ENCODE measurements around the gene RUVBL1.

Gene RUVBL1

GRCh38 chr3:128112357-128112968 lies 11.1 kb downstream of the RUVBL1 start:
- no peaks in the 10 kb centered on the region for H3K27me3 Mint-ChIP-seq (ENCODE audit: low read depth, poor library complexity)
- no peak overlapping the region for H3K4me3 Mint-ChIP-seq
- no peak for TF ChIP-seq CTCF (IDR thresholded peaks at IDR 0.05)
- H3K36me3 Mint-ChIP-seq (ENCODE audit: low read depth), result peaks cover 64% of the 10 kb centered on the region
- no peaks in the 10 kb centered on the region for H3K9me3 Mint-ChIP-seq
- no peak for DNase-seq
- H3K27ac Mint-ChIP-seq, result peak overlapping the region; percentile 50
- peaks cover 30% of the 10 kb centered on the region for H3K4me1 Mint-ChIP-seq

GRCh38 chr3:128111147-128111546 lies 12.5 kb downstream of the RUVBL1 start:
- peaks cover 64% of the 10 kb centered on the region for H3K36me3 Mint-ChIP-seq (ENCODE audit: low read depth)
- H3K27me3 Mint-ChIP-seq (ENCODE audit: low read depth, poor library complexity), result no peaks in the 10 kb centered on the region
- no peak for TF ChIP-seq CTCF (IDR thresholded peaks at IDR 0.05)
- H3K27ac Mint-ChIP-seq, result peak overlapping the region; percentile 43
- DNase-seq, result no peak
- H3K4me3 Mint-ChIP-seq, result no peak overlapping the region
- peaks cover 30% of the 10 kb centered on the region for H3K4me1 Mint-ChIP-seq
- H3K9me3 Mint-ChIP-seq, result no peaks in the 10 kb centered on the region

- DNase-seq, result no peak
- peaks cover 66% of the 10 kb centered on the region for H3K36me3 Mint-ChIP-seq (ENCODE audit: low read depth)
- no peak overlapping the region for H3K27ac Mint-ChIP-seq
- no peaks in the 10 kb centered on the region for H3K27me3 Mint-ChIP-seq (ENCODE audit: low read depth, poor library complexity)
- TF ChIP-seq CTCF (IDR thresholded peaks at IDR 0.05), result no peak
- peaks cover 25% of the 10 kb centered on the region for H3K4me1 Mint-ChIP-seq
- no peak overlapping the region for H3K4me3 Mint-ChIP-seq
- no peaks in the 10 kb centered on the region for H3K9me3 Mint-ChIP-seq
These were observed 15.8 kb downstream of the RUVBL1 start for GRCh38 chr3:128107834-128108233.

- H3K36me3 Mint-ChIP-seq (ENCODE audit: low read depth), result peaks cover 70% of the 10 kb centered on the region
- no peaks in the 10 kb centered on the region for H3K27me3 Mint-ChIP-seq (ENCODE audit: low read depth, poor library complexity)
- no peaks in the 10 kb centered on the region for H3K9me3 Mint-ChIP-seq
- peaks cover 18% of the 10 kb centered on the region for H3K4me1 Mint-ChIP-seq
- no peak overlapping the region for H3K27ac Mint-ChIP-seq
- no peak for DNase-seq
- no peak for TF ChIP-seq CTCF (IDR thresholded peaks at IDR 0.05)
- H3K4me3 Mint-ChIP-seq, result no peak overlapping the region
These were observed 20.4 kb downstream of the RUVBL1 start for GRCh38 chr3:128103136-128103676.

- H3K27me3 Mint-ChIP-seq (ENCODE audit: low read depth, poor library complexity), result no peaks in the 10 kb centered on the region
- H3K36me3 Mint-ChIP-seq (ENCODE audit: low read depth), result peaks cover 72% of the 10 kb centered on the region
- no peaks in the 10 kb centered on the region for H3K9me3 Mint-ChIP-seq
- H3K4me1 Mint-ChIP-seq, result peaks cover 6% of the 10 kb centered on the region
- DNase-seq, result no peak
- no peak overlapping the region for H3K27ac Mint-ChIP-seq
- no peak for TF ChIP-seq CTCF (IDR thresholded peaks at IDR 0.05)
- no peak overlapping the region for H3K4me3 Mint-ChIP-seq
These were observed 23.0 kb downstream of the RUVBL1 start for GRCh38 chr3:128100638-128101037.

- Mint-ChIP-seq H3K9me3 (no peaks in the 10 kb centered on the region), H3K4me3 (no peak overlapping the region), H3K27me3 (ENCODE audit: low read depth, poor library complexity) (no peaks in the 10 kb centered on the region), H3K36me3 (ENCODE audit: low read depth) (peaks cover 77% of the 10 kb centered on the region), H3K27ac (no peak overlapping the region), H3K4me1 (peaks cover 6% of the 10 kb centered on the region)
- no peak for DNase-seq
- no peak for TF ChIP-seq CTCF (IDR thresholded peaks at IDR 0.05)
These were observed 23.5 kb downstream of the RUVBL1 start for GRCh38 chr3:128100161-128100560.

Measured in nephron progenitor cell (in vitro differentiated cells).